ENCODE results near the gene CSRNP3.
A peak's percentile ranks its signal among the peaks of the same experiment; 100 is the strongest.
"Not testable (repeated sequence)": the region's sequence is repeated elsewhere in the genome, so short reads cannot be mapped to it uniquely, and the experiment has no call there.

Gene CSRNP3

GRCh38 chr2:165637396-165637795 is 167.9 kb downstream of the CSRNP3 start:
- DNase-seq, result no peak

- DNase-seq, result no peak
Observed at GRCh38 chr2:165639504-165639903, 170.0 kb downstream of the CSRNP3 start.

- no peak for DNase-seq
Observed at GRCh38 chr2:165640247-165640929, 170.9 kb downstream of the CSRNP3 start.

GRCh38 chr2:165645930-165646831 is 176.7 kb downstream of the CSRNP3 start:
- peak; percentile 11 to 84 (median 64) for DNase-seq

- no peak for DNase-seq
Observed at GRCh38 chr2:165647409-165647808, 177.9 kb downstream of the CSRNP3 start.

GRCh38 chr2:165648801-165649200 is 179.3 kb downstream of the CSRNP3 start:
- DNase-seq, result peak in 2 of 3 experiments; percentile 15 to 59

- DNase-seq, result no peak
Observed at GRCh38 chr2:165651233-165651632, 181.7 kb downstream of the CSRNP3 start.

GRCh38 chr2:165655661-165656060 is 186.2 kb downstream of the CSRNP3 start:
- no peak for DNase-seq

- no peak for DNase-seq
Observed at GRCh38 chr2:165660361-165660760, 190.9 kb downstream of the CSRNP3 start.

GRCh38 chr2:165662720-165663119 is 193.2 kb downstream of the CSRNP3 start:
- no peak for DNase-seq

- no peak for DNase-seq
Observed at GRCh38 chr2:165665614-165666013, 196.1 kb downstream of the CSRNP3 start.

- not testable (repeated sequence) for DNase-seq
Observed at GRCh38 chr2:165666073-165666472, 196.6 kb downstream of the CSRNP3 start.

GRCh38 chr2:165666605-165667004 is 197.1 kb downstream of the CSRNP3 start:
- no peak for DNase-seq

GRCh38 chr2:165667375-165667774 is 197.9 kb downstream of the CSRNP3 start:
- no peak for DNase-seq

- no peak for DNase-seq
Observed at GRCh38 chr2:165674780-165675179, 205.3 kb downstream of the CSRNP3 start.

- peak in 2 of 3 experiments; percentile 1 to 18 for DNase-seq
Observed at GRCh38 chr2:165675551-165675968, 206.1 kb downstream of the CSRNP3 start.

- DNase-seq, result no peak
Observed at GRCh38 chr2:165678882-165679281, 209.4 kb downstream of the CSRNP3 start.

- DNase-seq, result no peak
Observed at GRCh38 chr2:165679621-165680020, 210.1 kb downstream of the CSRNP3 start.

GRCh38 chr2:165681841-165682240 is 212.3 kb downstream of the CSRNP3 start:
- DNase-seq, result peak in 2 of 3 experiments; percentile 3 to 96

- peak in 1 of 3 experiments; percentile 55 for DNase-seq
Observed at GRCh38 chr2:165682546-165682945, 213.0 kb downstream of the CSRNP3 start.

GRCh38 chr2:165686800-165687199 is 217.3 kb downstream of the CSRNP3 start:
- DNase-seq, result no peak

- DNase-seq, result no peak
Observed at GRCh38 chr2:165687426-165688002, 218.0 kb downstream of the CSRNP3 start.

- peak in 1 of 3 experiments; percentile 18 for DNase-seq
Observed at GRCh38 chr2:165691615-165692014, 222.1 kb downstream of the CSRNP3 start.

- no peak for DNase-seq
Observed at GRCh38 chr2:165692906-165693305, 223.4 kb downstream of the CSRNP3 start.
